Measurements from ENCODE around the gene AK9. TPM values are rescaled to one million over a fixed set of nuclear protein-coding genes. Genes with fewer than 3 reads are reported as not detected.
"Not testable (repeated sequence)": the region's sequence is repeated elsewhere in the genome, so short reads cannot be mapped to it uniquely, and the experiment has no call there.

Gene AK9
- total and polyA plus RNA-seq, 7 donors: 2.8 to 23.3 (median 14.3) TPM

- Histone ChIP-seq H3K36me3 (peaks cover 0 to 10% (median 0%) of the 10 kb centered on the region in 4 donors), H3K9me3 (no peaks in the 10 kb centered on the region), H3K4me1 (no peaks in the 10 kb centered on the region), H3K27ac (no peak overlapping the region), H3K4me3 (no peak overlapping the region), H3K27me3 (no peaks in the 10 kb centered on the region)
- no peak for DNase-seq
- 88 to 91% methylated on average over 2 of the region's 2 CpGs for whole genome bisulfite sequencing, 2 donors
- intact Hi-C loops (cut with DNase I): no loop called here
- no peak for TF ChIP-seq EP300 (IDR thresholded peaks at IDR 0.05)
- no peak for TF ChIP-seq CTCF (IDR thresholded peaks at IDR 0.05)
- TF ChIP-seq POLR2AphosphoS5 (IDR thresholded peaks at IDR 0.05): no peak
- TF ChIP-seq POLR2A (IDR thresholded peaks at IDR 0.05): no peak
Measured at GRCh38 chr6:109579361-109579760, 111.6 kb downstream of the AK9 start.

DNA sequence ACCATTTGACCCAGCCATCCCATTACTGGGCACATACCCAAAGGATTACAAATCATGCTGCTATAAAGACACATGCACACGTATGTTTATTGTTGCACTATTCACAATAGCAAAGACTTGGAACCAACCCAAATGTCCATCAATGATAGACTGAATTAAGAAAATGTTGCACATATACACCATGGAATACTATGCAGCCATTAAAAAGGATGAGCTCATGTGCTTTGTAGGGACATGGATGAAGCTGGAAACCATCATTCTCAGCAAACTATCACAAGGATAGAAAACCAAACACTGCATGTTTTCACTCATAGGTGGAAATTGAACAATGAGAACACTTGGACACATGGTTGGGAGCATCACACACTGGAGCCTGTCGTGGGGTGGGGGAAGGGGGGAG lies 121.1 kb downstream of the AK9 start:
- DNase-seq; H3K9me3 ChIP-seq; intact Hi-C loops (cut with DNase I); H3K36me3 ChIP-seq; H3K4me3 ChIP-seq; H3K27ac ChIP-seq; H3K27me3 ChIP-seq; H3K4me1 ChIP-seq: not testable (repeated sequence)
- WGBS, 2 donors: 86 to 95% methylated on average over 2 of the region's 2 CpGs

DNA sequence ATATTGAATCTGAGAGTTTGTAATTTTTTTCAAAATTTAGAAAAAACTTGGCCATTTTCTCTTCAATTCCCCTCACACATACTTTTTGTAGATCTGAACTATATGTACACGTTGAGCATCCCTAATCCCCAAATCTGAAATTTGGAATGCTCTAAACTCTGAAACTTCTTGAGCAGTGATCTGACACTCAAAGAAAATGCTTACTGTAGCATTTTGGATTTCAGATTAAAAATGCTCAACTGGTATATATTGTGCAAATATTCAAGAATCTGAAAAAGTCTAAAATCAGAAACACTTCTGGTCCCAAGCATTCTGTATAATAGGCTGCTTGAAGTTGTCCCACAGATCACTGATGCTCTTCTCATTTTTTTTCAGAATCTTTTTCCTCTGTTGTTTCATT lies 129.2 kb downstream of the AK9 start:
- intact Hi-C loops (cut with DNase I): no loop called here
- no peak overlapping the region for H3K4me3 ChIP-seq
- H3K27ac ChIP-seq: no peak overlapping the region
- H3K27me3 ChIP-seq: no peaks in the 10 kb centered on the region
- peaks cover 0 to 8% (median 0%) of the 10 kb centered on the region in 4 donors for H3K36me3 ChIP-seq
- WGBS, 2 donors: 96 to 97% methylated on average over 1 of the region's 1 CpG
- peaks cover 0 to 3% (median under 1%) of the 10 kb centered on the region in 4 donors for H3K9me3 ChIP-seq
- no peaks in the 10 kb centered on the region for H3K4me1 ChIP-seq
- DNase-seq: no peak
- TF ChIP-seq CTCF (IDR thresholded peaks at IDR 0.05) (no peak), EP300 (IDR thresholded peaks at IDR 0.05) (no peak), POLR2A (IDR thresholded peaks at IDR 0.05) (no peak)

GRCh38 chr6:109531446-109531845 lies 159.6 kb downstream of the AK9 start:
- TF ChIP-seq EP300 (IDR thresholded peaks at IDR 0.05): no peak
- TF ChIP-seq POLR2A (IDR thresholded peaks at IDR 0.05): no peak
- TF ChIP-seq CTCF (IDR thresholded peaks at IDR 0.05): no peak
- TF ChIP-seq POLR2AphosphoS5 (IDR thresholded peaks at IDR 0.05): no peak
- intact Hi-C loops (cut with DNase I): no loop called here
- no peaks in the 10 kb centered on the region for H3K36me3 ChIP-seq

DNA sequence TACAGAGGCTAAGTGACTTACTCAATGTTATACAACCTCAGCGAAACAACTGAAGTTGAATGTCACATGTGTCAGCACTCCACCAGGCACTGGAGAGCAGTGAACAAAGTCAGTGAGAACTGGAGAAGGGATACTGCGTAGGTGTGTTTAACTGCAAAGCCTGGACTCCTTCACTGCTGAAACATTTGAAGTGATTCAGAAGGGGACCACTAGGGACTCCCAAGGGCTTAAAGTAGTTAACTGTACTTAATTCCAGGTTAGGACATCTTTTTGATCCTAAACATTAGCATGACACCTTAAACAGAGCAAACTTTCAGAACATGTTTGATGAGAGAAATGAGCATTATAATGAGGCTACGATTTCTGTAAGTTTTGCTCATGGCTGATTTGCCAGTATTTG lies 163.0 kb downstream of the AK9 start:
- H3K36me3 ChIP-seq: no peaks in the 10 kb centered on the region
- DNase-seq: no peak
- no peaks in the 10 kb centered on the region for H3K27me3 ChIP-seq
- no peaks in the 10 kb centered on the region for H3K9me3 ChIP-seq
- H3K4me1 ChIP-seq: peaks cover 0 to 12% (median 8%) of the 10 kb centered on the region in 4 donors
- intact Hi-C loops (cut with DNase I): loop anchor here (10.0 kb wide), 1 partner anchor 517 kb away; no protein-coding TSS in a partner anchor
- WGBS, 2 donors: 88 to 89% methylated on average over 3 of the region's 3 CpGs
- H3K4me3 ChIP-seq: no peak overlapping the region
- TF ChIP-seq EP300 (IDR thresholded peaks at IDR 0.05): no peak
- no peak overlapping the region for H3K27ac ChIP-seq

More at GRCh38 chr6:109531446-109531845, 159.6 kb downstream of the AK9 start:
- Histone ChIP-seq H3K9me3 (no peaks in the 10 kb centered on the region), H3K27ac (no peak overlapping the region), H3K4me3 (no peak overlapping the region), H3K27me3 (no peaks in the 10 kb centered on the region), H3K4me1 (peaks cover 0 to 12% (median 8%) of the 10 kb centered on the region in 4 donors)
- no peak for DNase-seq
- WGBS, 2 donors: 84 to 89% methylated on average over 6 of the region's 6 CpGs

DNA sequence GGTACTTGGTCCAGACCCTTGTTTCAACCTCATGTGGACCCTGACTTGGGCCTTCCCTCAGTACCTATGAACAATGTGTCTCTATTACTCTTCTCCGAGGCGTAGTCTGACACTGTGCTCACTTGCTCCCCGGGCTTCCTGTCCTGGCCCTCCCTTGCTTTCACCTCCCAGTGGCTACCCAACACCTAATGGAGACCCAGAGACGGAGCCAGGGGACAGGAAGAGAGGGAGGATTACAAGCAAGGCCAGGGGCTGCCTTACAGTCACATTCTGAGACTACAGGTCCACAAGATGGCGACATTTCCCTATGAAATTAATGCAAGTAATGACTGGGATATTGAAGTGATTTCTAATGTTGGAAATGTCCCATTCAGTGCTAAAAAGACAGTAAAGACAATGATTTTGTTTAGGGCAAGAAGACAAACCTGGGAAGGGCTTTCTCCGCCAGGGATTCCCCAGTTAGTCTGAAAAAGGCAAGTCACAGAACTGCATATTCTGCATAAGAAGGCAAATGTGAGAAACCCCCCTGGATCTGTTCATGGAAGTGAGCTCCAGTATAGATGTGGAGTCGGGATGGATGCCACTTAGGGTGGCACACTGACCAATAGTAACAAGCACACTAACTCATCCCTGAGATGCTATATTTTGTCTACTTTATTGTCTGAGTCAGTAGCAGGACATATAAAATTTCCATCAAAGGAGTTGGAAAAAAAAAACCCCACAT lies 163.9 kb downstream of the AK9 start:
- H3K36me3 ChIP-seq: no peaks in the 10 kb centered on the region
- H3K27me3 ChIP-seq: no peaks in the 10 kb centered on the region
- no peak overlapping the region for H3K27ac ChIP-seq
- intact Hi-C loops (cut with DNase I): loop anchor here (10.0 kb wide), 1 partner anchor 518 kb away; no protein-coding TSS in a partner anchor
- H3K9me3 ChIP-seq: no peaks in the 10 kb centered on the region
- no peak for DNase-seq
- no peak overlapping the region for H3K4me3 ChIP-seq
- no peak for TF ChIP-seq POLR2AphosphoS5 (IDR thresholded peaks at IDR 0.05)
- peak in 2 of 4 experiments; percentile 21 to 45 for TF ChIP-seq CTCF (IDR thresholded peaks at IDR 0.05)
- TF ChIP-seq POLR2A (IDR thresholded peaks at IDR 0.05): no peak
- TF ChIP-seq EP300 (IDR thresholded peaks at IDR 0.05): no peak
- WGBS, 2 donors: 60 to 62% methylated on average over 7 of the region's 7 CpGs
- H3K4me1 ChIP-seq: peaks cover 0 to 10% (median 7%) of the 10 kb centered on the region in 4 donors
